Measurements from ENCODE around the gene TP53I3.

DNA sequence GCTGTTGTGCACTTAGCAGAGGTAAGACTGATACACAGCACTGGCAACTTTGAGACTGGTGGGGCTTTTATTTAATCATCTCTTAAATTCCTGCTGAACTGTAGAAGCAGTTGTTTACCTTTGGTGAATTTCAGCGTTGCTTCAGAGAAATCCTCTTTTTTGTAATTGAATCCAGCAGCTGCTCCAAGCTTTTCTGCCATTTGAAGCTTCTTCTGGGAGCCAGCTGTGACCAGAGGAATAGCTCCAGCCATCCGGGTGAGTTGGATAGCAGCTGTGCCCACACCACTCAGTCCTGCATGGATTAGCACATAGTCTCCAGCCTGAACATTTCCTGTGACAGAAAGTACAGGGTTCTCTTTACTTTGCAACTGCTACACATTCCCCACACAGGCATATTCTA, 3.9 kb downstream of the TP53I3 start:
- TF ChIP-seq, protein P1, sequence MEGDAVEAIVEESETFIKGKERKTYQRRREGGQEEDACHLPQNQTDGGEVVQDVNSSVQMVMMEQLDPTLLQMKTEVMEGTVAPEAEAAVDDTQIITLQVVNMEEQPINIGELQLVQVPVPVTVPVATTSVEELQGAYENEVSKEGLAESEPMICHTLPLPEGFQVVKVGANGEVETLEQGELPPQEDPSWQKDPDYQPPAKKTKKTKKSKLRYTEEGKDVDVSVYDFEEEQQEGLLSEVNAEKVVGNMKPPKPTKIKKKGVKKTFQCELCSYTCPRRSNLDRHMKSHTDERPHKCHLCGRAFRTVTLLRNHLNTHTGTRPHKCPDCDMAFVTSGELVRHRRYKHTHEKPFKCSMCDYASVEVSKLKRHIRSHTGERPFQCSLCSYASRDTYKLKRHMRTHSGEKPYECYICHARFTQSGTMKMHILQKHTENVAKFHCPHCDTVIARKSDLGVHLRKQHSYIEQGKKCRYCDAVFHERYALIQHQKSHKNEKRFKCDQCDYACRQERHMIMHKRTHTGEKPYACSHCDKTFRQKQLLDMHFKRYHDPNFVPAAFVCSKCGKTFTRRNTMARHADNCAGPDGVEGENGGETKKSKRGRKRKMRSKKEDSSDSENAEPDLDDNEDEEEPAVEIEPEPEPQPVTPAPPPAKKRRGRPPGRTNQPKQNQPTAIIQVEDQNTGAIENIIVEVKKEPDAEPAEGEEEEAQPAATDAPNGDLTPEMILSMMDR (IDR thresholded peaks at IDR 0.05) = no peak
- no peak for TF ChIP-seq POLR2A (IDR thresholded peaks at IDR 0.05)

Data from Peyer's patch (tissue), 4 donors.